ENCODE data around the gene REPIN1.
A peak's percentile ranks its signal among the peaks of the same experiment; 100 is the strongest.

The REPIN1 gene

DNA sequence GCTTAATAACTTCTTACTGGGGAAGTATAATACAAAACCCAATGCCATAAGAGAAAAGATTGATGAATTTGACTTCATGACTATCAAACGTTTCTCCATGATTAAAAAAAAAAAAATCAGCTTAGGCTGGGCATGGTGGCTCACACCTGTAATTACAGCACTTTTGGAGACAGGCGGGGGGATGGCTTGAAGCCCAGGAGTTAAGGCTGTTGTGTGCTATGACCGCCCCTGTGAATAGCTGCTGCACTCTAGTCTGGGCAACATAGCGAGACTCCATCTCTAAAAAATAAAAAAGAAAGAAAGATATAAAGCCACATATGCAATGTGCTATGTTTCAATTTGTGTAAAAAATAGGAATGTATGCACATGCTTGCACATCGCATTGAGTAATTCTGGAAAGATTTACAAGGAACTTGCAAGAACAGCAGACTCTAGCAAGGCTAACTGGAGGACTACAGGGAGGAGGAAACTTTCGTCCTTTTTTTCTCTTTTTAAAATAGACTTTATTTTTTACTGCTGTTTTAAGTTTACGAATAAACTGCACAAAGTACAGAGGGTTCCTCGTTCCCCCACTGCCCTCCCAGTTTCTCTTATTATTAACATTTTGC, 16.9 kb upstream of the REPIN1 start:
- Histone ChIP-seq H3K9ac (ENCODE audit: low read length) (no peak overlapping the region), H3K27me3 (ENCODE audit: insufficient read depth, low read length) (no peaks in the 10 kb centered on the region), H3F3A (ENCODE audit: insufficient read depth, low read length) (no peaks in the 10 kb centered on the region), H3K4me3 (ENCODE audit: low read depth, low read length, poor library complexity, severe bottlenecking) (no peak overlapping the region), H4K20me1 (ENCODE audit: insufficient read depth, low read length) (no peaks in the 10 kb centered on the region), H3K36me3 (ENCODE audit: insufficient read depth, low read length) (no peaks in the 10 kb centered on the region), H3K9me2 (ENCODE audit: low read depth, low read length) (no peaks in the 10 kb centered on the region), H3K79me2 (ENCODE audit: insufficient read depth, low read length) (no peaks in the 10 kb centered on the region), H3K4me2 (ENCODE audit: low read length) (no peak overlapping the region), H2AFZ (ENCODE audit: low read length) (no peak overlapping the region), H3K9me3 (ENCODE audit: low read length) (0 out of 2 replicates have a peak, but pooled peaks cover 4% of the 10 kb centered on the region), H3K27ac (ENCODE audit: low read depth, low read length, poor library complexity, severe bottlenecking) (no peak overlapping the region), H3K4me1 (ENCODE audit: insufficient read depth, low read length, severe bottlenecking) (peaks cover 12% of the 10 kb centered on the region)
- no peak for TF ChIP-seq EZH2 (IDR thresholded peaks at IDR 0.05; ENCODE audit: borderline replicate concordance, low read length)
- TF ChIP-seq CTCF (IDR thresholded peaks at IDR 0.05; ENCODE audit: low read length), result no peak

DNA sequence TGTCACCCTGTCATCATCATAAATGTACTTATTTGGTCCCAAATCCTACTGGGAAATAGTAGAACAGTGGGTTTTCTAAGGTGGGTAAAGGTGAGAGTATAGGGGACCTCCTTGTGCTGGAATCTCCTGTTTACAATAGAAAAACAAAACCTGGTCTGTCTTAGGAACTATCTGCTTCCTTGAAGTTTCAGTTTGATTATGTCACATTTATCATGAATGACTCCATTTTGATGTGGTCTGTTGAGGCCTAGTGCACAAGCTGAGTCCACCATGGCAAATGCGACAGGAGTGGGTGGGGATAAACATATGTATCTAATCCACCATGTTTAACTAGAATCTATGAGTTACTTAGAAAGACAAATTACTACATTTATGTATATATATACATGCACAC, 13.0 kb upstream of the REPIN1 start:
- Histone ChIP-seq H4K20me1 (ENCODE audit: insufficient read depth, low read length) (no peaks in the 10 kb centered on the region), H2AFZ (ENCODE audit: low read length) (no peak overlapping the region; the same call in 1 of the 2 replicates), H3K4me3 (ENCODE audit: low read depth, low read length, poor library complexity, severe bottlenecking) (no peak overlapping the region), H3K9me2 (ENCODE audit: low read depth, low read length) (no peaks in the 10 kb centered on the region), H3K4me1 (ENCODE audit: insufficient read depth, low read length, severe bottlenecking) (peaks cover 38% of the 10 kb centered on the region), H3K27ac (ENCODE audit: low read depth, low read length, poor library complexity, severe bottlenecking) (no peak overlapping the region), H3K9ac (ENCODE audit: low read length) (no peak overlapping the region), H3K9me3 (ENCODE audit: low read length) (no peaks in the 10 kb centered on the region), H3K27me3 (ENCODE audit: insufficient read depth, low read length) (no peaks in the 10 kb centered on the region), H3K79me2 (ENCODE audit: insufficient read depth, low read length) (no peaks in the 10 kb centered on the region), H3F3A (ENCODE audit: insufficient read depth, low read length) (0 out of 2 replicates have a peak, but pooled peaks cover 10% of the 10 kb centered on the region), H3K36me3 (ENCODE audit: insufficient read depth, low read length) (no peaks in the 10 kb centered on the region), H3K4me2 (ENCODE audit: low read length) (no peak overlapping the region)
- no peak for TF ChIP-seq CTCF (IDR thresholded peaks at IDR 0.05; ENCODE audit: low read length)
- TF ChIP-seq EZH2 (IDR thresholded peaks at IDR 0.05; ENCODE audit: borderline replicate concordance, low read length), result no peak

DNA sequence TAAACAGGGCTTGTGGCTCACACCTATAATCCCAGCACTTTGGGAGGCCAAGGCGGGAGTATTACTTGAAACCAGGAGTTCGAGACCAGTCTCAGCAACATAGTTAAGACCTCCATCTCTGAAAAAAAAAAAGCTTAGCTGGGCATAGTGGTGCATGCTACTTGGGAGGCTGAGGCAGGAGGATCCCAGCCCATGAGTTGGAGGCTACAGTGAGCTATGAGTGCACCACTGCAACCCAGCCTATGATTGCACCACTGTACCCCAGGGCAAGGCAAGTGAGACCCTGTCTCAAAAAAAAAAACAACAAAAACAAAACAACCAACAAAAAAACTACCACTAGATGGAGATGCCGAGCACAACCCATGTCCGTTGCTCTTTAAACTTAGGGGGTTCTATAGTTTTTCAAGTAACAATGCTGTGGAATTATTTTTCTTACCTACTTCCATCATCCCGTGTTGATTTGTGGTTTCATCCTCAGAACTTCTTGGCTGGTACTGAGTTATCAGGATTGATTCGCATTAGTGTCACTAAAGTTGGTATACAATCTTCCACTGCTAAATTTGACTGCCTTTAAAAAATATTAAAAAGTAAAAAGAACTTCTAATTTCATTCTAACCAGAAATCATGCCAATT, 12.2 kb upstream of the REPIN1 start:
- no peak overlapping the region for H3K4me2 ChIP-seq (ENCODE audit: low read length)
- peak overlapping the region; percentile 83 for H3K27ac ChIP-seq (ENCODE audit: low read depth, low read length, poor library complexity, severe bottlenecking)
- no peaks in the 10 kb centered on the region for H3K9me2 ChIP-seq (ENCODE audit: low read depth, low read length)
- H3K4me3 ChIP-seq (ENCODE audit: low read depth, low read length, poor library complexity, severe bottlenecking), result no peak overlapping the region
- no peaks in the 10 kb centered on the region for H3K27me3 ChIP-seq (ENCODE audit: insufficient read depth, low read length)
- H2AFZ ChIP-seq (ENCODE audit: low read length), result no peak overlapping the region
- H3F3A ChIP-seq (ENCODE audit: insufficient read depth, low read length), result 0 out of 2 replicates have a peak, but pooled peaks cover 10% of the 10 kb centered on the region
- H3K79me2 ChIP-seq (ENCODE audit: insufficient read depth, low read length), result no peaks in the 10 kb centered on the region
- no peak overlapping the region for H3K9ac ChIP-seq (ENCODE audit: low read length)
- no peaks in the 10 kb centered on the region for H3K9me3 ChIP-seq (ENCODE audit: low read length)
- H3K4me1 ChIP-seq (ENCODE audit: insufficient read depth, low read length, severe bottlenecking), result peaks cover 41% of the 10 kb centered on the region
- no peaks in the 10 kb centered on the region for H4K20me1 ChIP-seq (ENCODE audit: insufficient read depth, low read length)
- H3K36me3 ChIP-seq (ENCODE audit: insufficient read depth, low read length), result no peaks in the 10 kb centered on the region
- TF ChIP-seq EZH2 (IDR thresholded peaks at IDR 0.05; ENCODE audit: borderline replicate concordance, low read length) (no peak), CTCF (IDR thresholded peaks at IDR 0.05; ENCODE audit: low read length) (peak; percentile 90)
